ENCODE data around the gene RNF111.
"Not testable (repeated sequence)": the region's sequence is repeated elsewhere in the genome, so short reads cannot be mapped to it uniquely, and the experiment has no call there.

Gene RNF111

GRCh38 chr15:59063042-59063441 lies 75.6 kb downstream of the RNF111 start:
- no peak for DNase-seq

GRCh38 chr15:59069430-59069829 lies 82.0 kb downstream of the RNF111 start:
- DNase-seq, result no peak

GRCh38 chr15:59074607-59075006 lies 87.1 kb downstream of the RNF111 start:
- no peak for DNase-seq

- DNase-seq, result no peak
Observed at GRCh38 chr15:59087731-59088130, 100.3 kb downstream of the RNF111 start.

- no peak for DNase-seq
Observed at GRCh38 chr15:59094077-59094476, 106.6 kb downstream of the RNF111 start.

GRCh38 chr15:59096429-59096828 lies 109.0 kb downstream of the RNF111 start:
- DNase-seq, result no peak

- DNase-seq, result no peak
Observed at GRCh38 chr15:59099162-59099685, 111.8 kb downstream of the RNF111 start.

GRCh38 chr15:59104602-59104911 lies 117.1 kb downstream of the RNF111 start:
- DNase-seq, result no peak

GRCh38 chr15:59104912-59105732 lies 117.7 kb downstream of the RNF111 start, which contains the start of gene CCNB2:
Gene CCNB2, plus strand, starts transcription at chr15:59105146. Its CDS starts 123 bp downstream, at chr15:59105269.
- DNase-seq, result peak; percentile 95

GRCh38 chr15:59105854-59106253 lies 118.4 kb downstream of the RNF111 start:
- no peak for DNase-seq

- DNase-seq, result no peak
Observed at GRCh38 chr15:59111251-59111650, 123.8 kb downstream of the RNF111 start.

GRCh38 chr15:59115047-59115446 lies 127.6 kb downstream of the RNF111 start:
- DNase-seq, result no peak

- DNase-seq, result no peak
Observed at GRCh38 chr15:59116141-59116540, 128.7 kb downstream of the RNF111 start.

- DNase-seq, result no peak
Observed at GRCh38 chr15:59116771-59117170, 129.3 kb downstream of the RNF111 start.

- DNase-seq, result no peak
Observed at GRCh38 chr15:59119625-59120024, 132.2 kb downstream of the RNF111 start.

GRCh38 chr15:59120937-59121336 lies 133.5 kb downstream of the RNF111 start:
- DNase-seq, result no peak

- DNase-seq, result no peak
Observed at GRCh38 chr15:59124261-59124660, 136.8 kb downstream of the RNF111 start.

- not testable (repeated sequence) for DNase-seq
Observed at GRCh38 chr15:59125683-59126082, 138.2 kb downstream of the RNF111 start.

GRCh38 chr15:59127255-59127654 lies 139.8 kb downstream of the RNF111 start:
- DNase-seq, result not testable (repeated sequence)

- no peak for DNase-seq
Observed at GRCh38 chr15:59131456-59131855, 144.0 kb downstream of the RNF111 start.

GRCh38 chr15:59131969-59132562 lies 144.6 kb downstream of the RNF111 start:
- no peak for DNase-seq

GRCh38 chr15:59133929-59134427 lies 146.5 kb downstream of the RNF111 start:
- DNase-seq, result no peak

- no peak for DNase-seq
Observed at GRCh38 chr15:59137566-59137965, 150.1 kb downstream of the RNF111 start.

GRCh38 chr15:59138243-59138642 lies 150.8 kb downstream of the RNF111 start:
- peak; percentile 27 for DNase-seq
